Mesothelial cell of epicardium (in vitro differentiated cells): ENCODE data around the gene COX7A1. TPM values are rescaled to one million over a fixed set of nuclear protein-coding genes. Genes with fewer than 3 reads are reported as not detected.
A peak's percentile ranks its signal among the peaks of the same experiment; 100 is the strongest.

ENCODE experiments used
- DNase-seq, 2 experiments: peaks; one replicate each; pipeline ENCODE4 v3.0.0; 2021; ENCODE audit warnings: low spot score in 2 of 2; ENCODE audit not compliant: unreplicated experiment in 2 of 2
- H3K27ac Mint-ChIP-seq: 2 replicates; pipeline ENCODE4 v1.8.0; 2021; ENCODE audit warnings: mixed read lengths
- H3K27me3 Mint-ChIP-seq: 2 replicates; pipeline ENCODE4 v1.8.0; 2021; ENCODE audit warnings: low read depth, mixed read lengths
- H3K36me3 Mint-ChIP-seq: 2 replicates; pipeline ENCODE4 v1.8.0; 2021; ENCODE audit warnings: mixed read lengths
- H3K4me1 Mint-ChIP-seq: 2 replicates; pipeline ENCODE4 v1.8.0; 2021; ENCODE audit warnings: mixed read lengths
- H3K4me3 Mint-ChIP-seq: 2 replicates; pipeline ENCODE4 v1.8.0; 2021; ENCODE audit warnings: mild to moderate bottlenecking, moderate library complexity, mixed read lengths
- H3K9me3 Mint-ChIP-seq: 2 replicates; pipeline ENCODE4 v1.8.0; 2021; ENCODE audit warnings: mixed read lengths
- CTCF ChIP-seq: fragments of 200-600 bp; sonication (generic); IDR thresholded peaks from one replicate; pipeline ENCODE4 v1.5.0; 2021; ENCODE audit warnings: antibody characterized with exemption; ENCODE audit not compliant: unreplicated experiment
- total RNA-seq: library from RNA; stranded (reverse); gene quantifications from 3 replicates; pipeline ENCODE4 v1.2.1, GENCODE V29; 2021

COX7A1 gene
- total RNA-seq, 1 donor from 2014 or later: not detected

- TF ChIP-seq CTCF: no peak
- Mint-ChIP-seq H3K4me1 (peaks cover 11% of the 10 kb centered on the region), H3K9me3 (no peaks in the 10 kb centered on the region), H3K4me3 (peak overlapping the region; percentile 75), H3K36me3 (peaks cover 8% of the 10 kb centered on the region), H3K27ac (peak overlapping the region; percentile 97), H3K27me3 (no peaks in the 10 kb centered on the region)
- DNase-seq: no peak
These were observed 23.9 kb downstream of the COX7A1 start for GRCh38 chr19:36128392-36128736.

DNA sequence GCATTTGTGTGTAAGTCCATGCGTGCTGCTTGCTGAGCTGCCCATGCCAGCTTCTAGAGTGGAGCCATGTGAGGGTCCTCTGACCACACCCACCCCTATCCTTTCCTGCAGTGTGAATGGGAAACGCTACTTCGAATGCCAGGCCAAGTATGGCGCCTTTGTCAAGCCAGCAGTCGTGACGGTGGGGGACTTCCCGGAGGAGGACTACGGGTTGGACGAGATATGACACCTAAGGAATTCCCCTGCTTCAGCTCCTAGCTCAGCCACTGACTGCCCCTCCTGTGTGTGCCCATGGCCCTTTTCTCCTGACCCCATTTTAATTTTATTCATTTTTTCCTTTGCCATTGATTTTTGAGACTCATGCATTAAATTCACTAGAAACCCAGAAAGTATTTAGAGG, 26.7 kb downstream of the COX7A1 start:
- Mint-ChIP-seq H3K4me3 (no peak overlapping the region), H3K9me3 (no peaks in the 10 kb centered on the region), H3K27ac (no peak overlapping the region), H3K36me3 (peaks cover 11% of the 10 kb centered on the region), H3K27me3 (no peaks in the 10 kb centered on the region), H3K4me1 (peaks cover 2% of the 10 kb centered on the region)
- no peak for TF ChIP-seq CTCF
- DNase-seq: no peak

DNA sequence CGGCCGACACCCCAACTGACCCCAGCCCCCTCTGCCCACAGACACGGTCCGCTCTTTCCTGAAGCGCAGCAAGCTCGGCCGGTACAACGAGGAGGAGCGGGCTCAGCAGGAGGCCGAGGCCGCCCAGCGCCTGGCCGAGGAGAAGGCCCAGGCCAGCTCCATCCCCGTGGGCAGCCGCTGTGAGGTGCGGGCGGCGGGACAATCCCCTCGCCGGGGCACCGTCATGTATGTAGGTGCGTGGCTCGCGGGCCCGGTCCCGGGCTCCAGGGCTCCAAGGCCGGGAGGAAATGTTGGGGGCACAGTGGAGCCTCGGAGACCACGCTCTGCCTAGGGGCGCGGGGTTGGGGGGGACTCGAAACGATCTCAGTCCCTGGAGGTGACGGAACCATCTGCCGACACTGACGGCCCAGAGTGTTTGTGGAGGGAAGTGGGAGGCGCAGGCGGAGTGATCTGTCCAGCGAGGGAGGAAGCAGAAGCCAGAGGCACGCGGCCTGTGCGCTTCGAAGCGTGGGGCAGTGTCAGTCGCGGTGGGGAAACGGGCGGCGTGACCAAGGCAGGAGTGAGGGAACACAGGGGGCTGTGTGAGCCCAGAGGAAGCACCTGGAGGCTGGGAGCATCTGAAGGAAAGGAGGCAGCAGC, 30.6 kb downstream of the COX7A1 start:
- no peak overlapping the region for H3K27ac Mint-ChIP-seq
- H3K9me3 Mint-ChIP-seq: no peaks in the 10 kb centered on the region
- H3K27me3 Mint-ChIP-seq: no peaks in the 10 kb centered on the region
- no peak for DNase-seq
- H3K36me3 Mint-ChIP-seq: peaks cover 24% of the 10 kb centered on the region
- no peak overlapping the region for H3K4me3 Mint-ChIP-seq
- TF ChIP-seq CTCF: no peak
- peaks cover 7% of the 10 kb centered on the region for H3K4me1 Mint-ChIP-seq

- Mint-ChIP-seq H3K27me3 (no peaks in the 10 kb centered on the region), H3K36me3 (peaks cover 25% of the 10 kb centered on the region)
- no peak for DNase-seq
These were observed 31.3 kb downstream of the COX7A1 start for GRCh38 chr19:36120984-36121358.

GRCh38 chr19:36120092-36120983, 31.9 kb downstream of the COX7A1 start:
- no peak overlapping the region for H3K4me3 Mint-ChIP-seq
- no peak for TF ChIP-seq CTCF
- H3K27me3 Mint-ChIP-seq: no peaks in the 10 kb centered on the region
- peaks cover 12% of the 10 kb centered on the region for H3K4me1 Mint-ChIP-seq
- H3K27ac Mint-ChIP-seq: peak overlapping the region; percentile 22
- H3K9me3 Mint-ChIP-seq: no peaks in the 10 kb centered on the region
- H3K36me3 Mint-ChIP-seq: peaks cover 19% of the 10 kb centered on the region
- no peak for DNase-seq

More at GRCh38 chr19:36120984-36121358, 31.3 kb downstream of the COX7A1 start:
- H3K4me3 Mint-ChIP-seq: no peak overlapping the region
- H3K4me1 Mint-ChIP-seq: peaks cover 11% of the 10 kb centered on the region
- TF ChIP-seq CTCF: no peak
- no peaks in the 10 kb centered on the region for H3K9me3 Mint-ChIP-seq
- H3K27ac Mint-ChIP-seq: no peak overlapping the region
